Posterior cingulate gyrus (tissue), 11 donors: Measurements from ENCODE around the gene DDX10.
"Not testable (repeated sequence)": the region's sequence is repeated elsewhere in the genome, so short reads cannot be mapped to it uniquely, and the experiment has no call there.

Experiments
- DNase-seq, 10 donors: peaks; one replicate each; pipeline versions ENCODE4 v3.0.0 to v3.0.0-alpha.2; 2020 to 2021; ENCODE audit warnings: mixed read lengths in 3 of 10
- intact Hi-C: fragments of 100-400 bp; cut with DNase I; formaldehyde crosslinking; loops from one replicate; pipeline ENCODE4 v1.15.1; 2023

The DDX10 gene

GRCh38 chr11:108654100-108654499, 10.8 kb upstream of the DDX10 start:
- DNase-seq = not testable (repeated sequence)
- intact Hi-C loops = loop anchor here (10.0 kb wide), 2 partner anchors 189 to 649 kb away; partner anchors contain the start of genes C11orf65 and CUL5

GRCh38 chr11:108654994-108655631, 9.8 kb upstream of the DDX10 start:
- intact Hi-C loops = loop anchor here (10.0 kb wide), 2 partner anchors 190 to 650 kb away; partner anchors contain the start of genes C11orf65 and CUL5
- peak in 4 of 10 donors; percentile 15 to 45 (median 24) for DNase-seq

- intact Hi-C loops = loop anchor here (5.0 kb wide), 1 partner anchor 440 kb away; the partner anchor contains the start of genes ATM and NPAT
- DNase-seq = no peak
Measured at GRCh38 chr11:108662700-108663099, 2.2 kb upstream of the DDX10 start.

- intact Hi-C loops = loop anchor here (5.0 kb wide), 1 partner anchor 441 kb away; the partner anchor contains the start of genes ATM and NPAT
- no peak for DNase-seq
Measured at GRCh38 chr11:108663154-108663877, 1.6 kb upstream of the DDX10 start.

- no peak for DNase-seq
- intact Hi-C loops = no loop called here
Measured at GRCh38 chr11:108666373-108666772, 1.5 kb downstream of the DDX10 start.

GRCh38 chr11:108669286-108669685, 4.4 kb downstream of the DDX10 start:
- intact Hi-C loops = no loop called here
- DNase-seq = no peak

- no peak for DNase-seq
- intact Hi-C loops = no loop called here
Measured at GRCh38 chr11:108669711-108670110, 4.8 kb downstream of the DDX10 start.

GRCh38 chr11:108670451-108670850, 5.6 kb downstream of the DDX10 start:
- intact Hi-C loops = no loop called here
- DNase-seq = no peak

- intact Hi-C loops = no loop called here
- DNase-seq = no peak
Measured at GRCh38 chr11:108672113-108672512, 7.2 kb downstream of the DDX10 start.

- intact Hi-C loops = no loop called here
- DNase-seq = no peak
Measured at GRCh38 chr11:108672786-108673185, 7.9 kb downstream of the DDX10 start.

- DNase-seq = no peak
- intact Hi-C loops = no loop called here
Measured at GRCh38 chr11:108679045-108679444, 14.2 kb downstream of the DDX10 start.

- intact Hi-C loops = no loop called here
- no peak for DNase-seq
Measured at GRCh38 chr11:108680271-108680670, 15.4 kb downstream of the DDX10 start.

- intact Hi-C loops = no loop called here
- DNase-seq = no peak
Measured at GRCh38 chr11:108685419-108686130, 20.7 kb downstream of the DDX10 start.

GRCh38 chr11:108693852-108694251, 29.0 kb downstream of the DDX10 start:
- DNase-seq = no peak
- intact Hi-C loops = no loop called here

- intact Hi-C loops = loop anchor here (5.0 kb wide), 2 partner anchors 1002 to 1242 kb away; no protein-coding TSS in a partner anchor
- no peak for DNase-seq
Measured at GRCh38 chr11:108694846-108695245, 30.0 kb downstream of the DDX10 start.

- peak in 6 of 10 donors; percentile 24 to 90 (median 54) for DNase-seq
- intact Hi-C loops = loop anchor here (5.0 kb wide), 2 partner anchors 999 to 1239 kb away; no protein-coding TSS in a partner anchor
Measured at GRCh38 chr11:108697872-108698473, 33.1 kb downstream of the DDX10 start.

- intact Hi-C loops = loop anchor here (5.0 kb wide), 2 partner anchors 998 to 1238 kb away; no protein-coding TSS in a partner anchor
- DNase-seq = no peak
Measured at GRCh38 chr11:108698844-108699642, 34.2 kb downstream of the DDX10 start.

- intact Hi-C loops = loop anchor here (10.0 kb wide), 1 partner anchor 1161 kb away; no protein-coding TSS in a partner anchor
- DNase-seq = no peak
Measured at GRCh38 chr11:108703916-108704315, 39.0 kb downstream of the DDX10 start.

GRCh38 chr11:108705061-108705460, 40.2 kb downstream of the DDX10 start:
- no peak for DNase-seq
- intact Hi-C loops = loop anchor here (10.0 kb wide), 1 partner anchor 1160 kb away; no protein-coding TSS in a partner anchor
